Measurements from ENCODE around the gene UBR4. TPM values are rescaled to one million over a fixed set of nuclear protein-coding genes. Genes with fewer than 3 reads are reported as not detected.

Gene UBR4
- total RNA-seq, 1 donor from 2014 or later = 66.1 TPM

GRCh38 chr1:19205403-19205802 is 4.7 kb downstream of the UBR4 start:
- no peak overlapping the region for H3K4me3 ChIP-seq (ENCODE audit: low read depth, low read length)
- FAIRE-seq (no peak), DNase-seq (ENCODE audit: low read depth) (no peak)
- no peak for TF ChIP-seq CTCF (IDR thresholded peaks at IDR 0.05; ENCODE audit: insufficient read depth, low read length, severe bottlenecking)
- no peaks in the 10 kb centered on the region for H3K27me3 ChIP-seq (ENCODE audit: control insufficient read depth, insufficient read depth, low read length)
- peaks cover 8% of the 10 kb centered on the region for H3K36me3 ChIP-seq (ENCODE audit: control insufficient read depth, insufficient read depth, low read length)

GRCh38 chr1:19204446-19205266 is 5.4 kb downstream of the UBR4 start:
- FAIRE-seq = no peak

GRCh38 chr1:19203440-19203839 is 6.6 kb downstream of the UBR4 start:
- DNase-seq (ENCODE audit: low read depth) (peak; percentile 89), FAIRE-seq (no peak)
- TF ChIP-seq CTCF (IDR thresholded peaks at IDR 0.05; ENCODE audit: insufficient read depth, low read length, severe bottlenecking) = no peak
- Histone ChIP-seq H3K36me3 (ENCODE audit: control insufficient read depth, insufficient read depth, low read length) (peaks cover 18% of the 10 kb centered on the region), H3K27me3 (ENCODE audit: control insufficient read depth, insufficient read depth, low read length) (no peaks in the 10 kb centered on the region), H3K4me3 (ENCODE audit: low read depth, low read length) (no peak overlapping the region)

More at GRCh38 chr1:19204446-19205266, 5.4 kb downstream of the UBR4 start:
- no peak for TF ChIP-seq CTCF (IDR thresholded peaks at IDR 0.05; ENCODE audit: insufficient read depth, low read length, severe bottlenecking)
- H3K4me3 ChIP-seq (ENCODE audit: low read depth, low read length) = no peak overlapping the region
- peak; percentile 5 for DNase-seq (ENCODE audit: low read depth)
- peaks cover 9% of the 10 kb centered on the region for H3K36me3 ChIP-seq (ENCODE audit: control insufficient read depth, insufficient read depth, low read length)
- H3K27me3 ChIP-seq (ENCODE audit: control insufficient read depth, insufficient read depth, low read length) = no peaks in the 10 kb centered on the region

GRCh38 chr1:19202396-19202795 is 7.7 kb downstream of the UBR4 start:
- no peak for TF ChIP-seq CTCF (IDR thresholded peaks at IDR 0.05; ENCODE audit: insufficient read depth, low read length, severe bottlenecking)
- FAIRE-seq (no peak), DNase-seq (ENCODE audit: low read depth) (no peak)
- Histone ChIP-seq H3K27me3 (ENCODE audit: control insufficient read depth, insufficient read depth, low read length) (no peaks in the 10 kb centered on the region), H3K4me3 (ENCODE audit: low read depth, low read length) (no peak overlapping the region), H3K36me3 (ENCODE audit: control insufficient read depth, insufficient read depth, low read length) (peaks cover 23% of the 10 kb centered on the region)

GRCh38 chr1:19199969-19200604 is 10.0 kb downstream of the UBR4 start:
- no peak overlapping the region for H3K4me3 ChIP-seq (ENCODE audit: low read depth, low read length)
- DNase-seq (ENCODE audit: low read depth) (no peak), FAIRE-seq (no peak)
- H3K27me3 ChIP-seq (ENCODE audit: control insufficient read depth, insufficient read depth, low read length) = no peaks in the 10 kb centered on the region
- H3K36me3 ChIP-seq (ENCODE audit: control insufficient read depth, insufficient read depth, low read length) = peaks cover 29% of the 10 kb centered on the region
- no peak for TF ChIP-seq CTCF (IDR thresholded peaks at IDR 0.05; ENCODE audit: insufficient read depth, low read length, severe bottlenecking)
